ENCODE data around the gene DLG3. TPM values are rescaled to one million over a fixed set of nuclear protein-coding genes. Genes with fewer than 3 reads are reported as not detected.

The DLG3 gene
- total and polyA plus RNA-seq, 2 of the 8 experiments (the other 6 are each of a cell fraction or from before 2014, with no cell fraction given), result 29.2 to 63.8 TPM

- TF ChIP-seq SIN3A (conservative IDR thresholded peaks at IDR 0.05 in 1 of 2, IDR thresholded peaks at IDR 0.05 in 1 of 2; ENCODE audit: low read depth in 1 of 2, low read length in 2 of 2) (0 out of 4 replicates have a peak, but pooled peaks of 1 of the 2 experiments have one; percentile 34), ATF2 (IDR thresholded peaks at IDR 0.05; ENCODE audit: low read length) (0 out of 2 replicates have a peak, but pooled peaks have one; percentile 18), E2F6 (IDR thresholded peaks at IDR 0.05) (peak; percentile 34), SP4 (IDR thresholded peaks at IDR 0.05; ENCODE audit: low read length) (no peak), SIRT6 (IDR thresholded peaks at IDR 0.05; ENCODE audit: low read length) (no peak), ASH2L (IDR thresholded peaks at IDR 0.05; ENCODE audit: low read length) (no peak), POU5F1 (IDR thresholded peaks at IDR 0.05; ENCODE audit: low read depth, low read length) (no peak)
Observed at GRCh38 chrX:70433848-70434351, 10.7 kb upstream of the DLG3 start (continued).
